AG09309 (cell line): ENCODE measurements around the gene LRRC9.

Experiments
- DNase-seq: peaks from one replicate; pipeline ENCODE4 v3.0.0-alpha.2; 2010; ENCODE audit warnings: low read depth
- H3K4me3 ChIP-seq: 2 replicates; pipeline ENCODE4 v1.5.1; 2011; ENCODE audit warnings: mild to moderate bottlenecking, low read depth, low read length, moderate library complexity; ENCODE audit not compliant: control insufficient read depth
- TF ChIP-seq, protein P1 (sequence below): IDR thresholded peaks from 2 replicates; pipeline ENCODE4 v1.5.1; 2011; ENCODE audit warnings: mild to moderate bottlenecking, low read depth, low read length, inconsistent platforms; ENCODE audit not compliant: insufficient read depth, control insufficient read depth; ENCODE audit errors: missing control alignments

LRRC9 gene

GRCh38 chr14:59918824-59919569, 947 bp upstream of the LRRC9 start:
- peak overlapping the region; percentile 13 for H3K4me3 ChIP-seq
- TF ChIP-seq, protein P1, sequence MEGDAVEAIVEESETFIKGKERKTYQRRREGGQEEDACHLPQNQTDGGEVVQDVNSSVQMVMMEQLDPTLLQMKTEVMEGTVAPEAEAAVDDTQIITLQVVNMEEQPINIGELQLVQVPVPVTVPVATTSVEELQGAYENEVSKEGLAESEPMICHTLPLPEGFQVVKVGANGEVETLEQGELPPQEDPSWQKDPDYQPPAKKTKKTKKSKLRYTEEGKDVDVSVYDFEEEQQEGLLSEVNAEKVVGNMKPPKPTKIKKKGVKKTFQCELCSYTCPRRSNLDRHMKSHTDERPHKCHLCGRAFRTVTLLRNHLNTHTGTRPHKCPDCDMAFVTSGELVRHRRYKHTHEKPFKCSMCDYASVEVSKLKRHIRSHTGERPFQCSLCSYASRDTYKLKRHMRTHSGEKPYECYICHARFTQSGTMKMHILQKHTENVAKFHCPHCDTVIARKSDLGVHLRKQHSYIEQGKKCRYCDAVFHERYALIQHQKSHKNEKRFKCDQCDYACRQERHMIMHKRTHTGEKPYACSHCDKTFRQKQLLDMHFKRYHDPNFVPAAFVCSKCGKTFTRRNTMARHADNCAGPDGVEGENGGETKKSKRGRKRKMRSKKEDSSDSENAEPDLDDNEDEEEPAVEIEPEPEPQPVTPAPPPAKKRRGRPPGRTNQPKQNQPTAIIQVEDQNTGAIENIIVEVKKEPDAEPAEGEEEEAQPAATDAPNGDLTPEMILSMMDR = peak; percentile 40
- no peak for DNase-seq

- DNase-seq = no peak
- H3K4me3 ChIP-seq = no peak overlapping the region
- TF ChIP-seq, protein P1 = no peak
Measured at GRCh38 chr14:59920378-59920683, 387 bp downstream of the LRRC9 start.

DNA sequence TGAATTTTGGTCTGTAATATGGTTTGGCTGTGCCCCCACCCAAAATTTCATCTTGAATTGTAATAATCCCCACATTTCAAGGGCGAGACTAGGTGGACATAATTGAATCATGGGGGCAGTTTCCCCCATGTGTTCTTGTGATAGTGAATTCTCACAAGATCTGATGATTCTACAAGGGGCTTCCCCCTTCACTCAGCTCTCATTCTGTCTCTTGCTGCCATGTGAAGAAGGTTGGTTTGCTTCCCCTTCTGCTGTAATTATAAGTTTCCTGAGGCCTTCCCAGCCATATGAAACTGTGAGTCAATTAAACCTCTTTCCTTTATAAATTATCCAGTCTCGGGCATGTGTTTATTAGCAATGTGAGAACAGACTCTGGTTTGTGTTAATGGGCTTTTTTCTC, 5.9 kb downstream of the LRRC9 start:
- no peak for DNase-seq
- H3K4me3 ChIP-seq = no peak overlapping the region
- TF ChIP-seq, protein P1 = no peak

DNA sequence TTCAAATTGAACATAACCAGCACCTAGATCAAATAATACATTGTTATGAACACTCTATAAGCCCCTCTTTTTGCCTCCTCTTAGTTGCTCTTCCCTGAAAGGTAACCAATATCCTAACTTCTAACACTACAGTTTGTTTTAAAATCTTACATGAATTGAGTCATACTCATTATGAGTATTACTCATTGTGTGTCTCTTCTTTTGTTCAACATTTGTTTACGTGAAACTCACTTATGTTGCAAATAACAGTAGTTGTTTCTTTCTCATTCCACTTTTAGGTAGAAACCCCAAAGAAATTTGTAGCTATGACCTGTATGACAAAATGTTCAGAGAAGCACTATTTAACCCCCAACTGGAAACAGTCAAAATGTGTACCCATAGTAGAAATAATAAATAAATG, 6.6 kb downstream of the LRRC9 start:
- no peak for DNase-seq
- TF ChIP-seq, protein P1 = no peak
- H3K4me3 ChIP-seq = no peak overlapping the region

DNA sequence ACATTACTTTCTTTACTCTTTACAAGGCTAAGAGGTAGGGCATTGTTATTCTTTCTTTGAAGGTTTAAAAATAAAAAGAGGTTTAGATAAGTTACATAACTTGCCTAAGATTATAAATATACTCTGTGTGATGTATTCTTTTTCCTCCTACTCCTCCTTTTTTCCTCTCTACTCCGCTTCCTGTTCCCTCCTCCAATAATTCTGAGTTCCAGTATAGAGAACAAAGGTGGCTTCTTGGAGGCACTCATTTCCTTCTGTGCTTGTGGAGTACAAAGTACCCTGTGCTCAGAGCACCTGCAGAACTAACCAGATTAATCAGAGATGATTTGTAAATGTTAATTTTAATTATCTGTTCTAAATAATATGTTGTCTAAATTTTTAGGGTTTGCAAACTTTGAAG, 11.3 kb downstream of the LRRC9 start:
- TF ChIP-seq, protein P1 = no peak
- H3K4me3 ChIP-seq = no peak overlapping the region
- DNase-seq = no peak

GRCh38 chr14:59936145-59936544, 16.2 kb downstream of the LRRC9 start:
- no peak for DNase-seq
- TF ChIP-seq, protein P1 = no peak
- H3K4me3 ChIP-seq = no peak overlapping the region
